ENCODE results near the gene PLEKHG7. TPM values are rescaled to one million over a fixed set of nuclear protein-coding genes. Genes with fewer than 3 reads are reported as not detected.
"Not testable (repeated sequence)": the region's sequence is repeated elsewhere in the genome, so short reads cannot be mapped to it uniquely, and the experiment has no call there.

Gene PLEKHG7
- total RNA-seq (under 1 TPM; 0.17 to 0.28 TPM), polyA plus RNA-seq (under 1 TPM; 0.08 TPM)

- 31% methylated on average over 8 of the region's 8 CpGs for WGBS
- H3K27ac ChIP-seq (ENCODE audit: low read depth in 1 of 2, low read length in 2 of 2) = peak within 1 kb of the TSS; percentile 90 to 97
- H3K4me1 ChIP-seq (ENCODE audit: control insufficient read depth in 4 of 4, insufficient read depth in 4 of 4, low read length in 3 of 4) = peaks cover 0 to 16% (median 4%) of the 10 kb centered on the region in 4 donors
- no peaks in the 10 kb centered on the region for H3K9me3 ChIP-seq (ENCODE audit: control insufficient read depth in 4 of 4, low read length in 3 of 4)
- no peak for DNase-seq (ENCODE audit: low spot score)
- TF ChIP-seq SP1 (IDR thresholded peaks at IDR 0.05) (peak; percentile 41), FOXA1 (IDR thresholded peaks at IDR 0.05) (no peak), TAF1 (conservative IDR thresholded peaks at IDR 0.05) (peak; percentile 55), MAX (IDR thresholded peaks at IDR 0.05) (peak; percentile 10), HNF4A (conservative IDR thresholded peaks at IDR 0.05) (peak; percentile 20 to 31), JUND (IDR thresholded peaks at IDR 0.05) (no peak), EGR1 (IDR thresholded peaks at IDR 0.05; ENCODE audit: low read depth in 2 of 2) (peak in 1 of 2 donors; percentile 30), HNF4G (IDR thresholded peaks at IDR 0.05) (no peak), ATF3 (IDR thresholded peaks at IDR 0.05) (no peak), CTCF (IDR thresholded peaks at IDR 0.05; ENCODE audit: low read depth, low read length, missing input control) (no peak), NR2F2 (IDR thresholded peaks at IDR 0.05) (no peak), ZBTB33 (IDR thresholded peaks at IDR 0.05) (no peak), YY1 (IDR thresholded peaks at IDR 0.05) (peak; percentile 90)
- no peaks in the 10 kb centered on the region for H3K27me3 ChIP-seq (ENCODE audit: control insufficient read depth in 4 of 4, insufficient read depth in 4 of 4, low read length in 3 of 4)
- H3K36me3 ChIP-seq (ENCODE audit: control insufficient read depth in 4 of 4, insufficient read depth in 3 of 4, low read depth in 1 of 4, low read length in 3 of 4) = no peaks in the 10 kb centered on the region
- peak within 1 kb of the TSS; percentile 53 to 94 (median 87) for H3K4me3 ChIP-seq (ENCODE audit: low read depth in 1 of 3, low read length in 3 of 3)
- H3K9ac ChIP-seq (ENCODE audit: low read depth in 1 of 2, low read length in 2 of 2) = peak within 1 kb of the TSS; percentile 30 to 94
Measured at GRCh38 chr12:92702754-92703679, at the start of gene PLEKHG7. TSS of gene PLEKHG7 (plus strand) at chr12:92702989. CDS start at chr12:92706632, 3,643 bp downstream.

GRCh38 chr12:92654256-92654655, 48.5 kb upstream of the PLEKHG7 start:
- 97% methylated on average over 4 of the region's 4 CpGs for WGBS
- not testable (repeated sequence) for H3K27ac ChIP-seq (ENCODE audit: low read depth in 1 of 2, low read length in 2 of 2); H3K36me3 ChIP-seq (ENCODE audit: control insufficient read depth in 4 of 4, insufficient read depth in 3 of 4, low read depth in 1 of 4, low read length in 3 of 4); H3K27me3 ChIP-seq (ENCODE audit: control insufficient read depth in 4 of 4, insufficient read depth in 4 of 4, low read length in 3 of 4); H3K9ac ChIP-seq (ENCODE audit: low read depth in 1 of 2, low read length in 2 of 2); H3K9me3 ChIP-seq (ENCODE audit: control insufficient read depth in 4 of 4, low read length in 3 of 4); H3K4me1 ChIP-seq (ENCODE audit: control insufficient read depth in 4 of 4, insufficient read depth in 4 of 4, low read length in 3 of 4); DNase-seq (ENCODE audit: low spot score); H3K4me3 ChIP-seq (ENCODE audit: low read depth in 1 of 3, low read length in 3 of 3)

- Histone ChIP-seq H3K36me3 (ENCODE audit: control insufficient read depth in 4 of 4, insufficient read depth in 3 of 4, low read depth in 1 of 4, low read length in 3 of 4) (no peaks in the 10 kb centered on the region), H3K9ac (ENCODE audit: low read depth in 1 of 2, low read length in 2 of 2) (no peak overlapping the region), H3K27me3 (ENCODE audit: control insufficient read depth in 4 of 4, insufficient read depth in 4 of 4, low read length in 3 of 4) (no peaks in the 10 kb centered on the region)
- TF ChIP-seq TAF1 (conservative IDR thresholded peaks at IDR 0.05) (no peak), GABPA (IDR thresholded peaks at IDR 0.05 in 1 of 2, conservative IDR thresholded peaks at IDR 0.05 in 1 of 2) (no peak), ZBTB33 (IDR thresholded peaks at IDR 0.05) (no peak), RAD21 (IDR thresholded peaks at IDR 0.05) (no peak), FOXA1 (IDR thresholded peaks at IDR 0.05) (no peak), ATF3 (IDR thresholded peaks at IDR 0.05) (no peak), YY1 (IDR thresholded peaks at IDR 0.05) (no peak), FOXA2 (IDR thresholded peaks at IDR 0.05) (no peak), EGR1 (IDR thresholded peaks at IDR 0.05; ENCODE audit: low read depth in 2 of 2) (no peak), JUND (IDR thresholded peaks at IDR 0.05) (no peak), HNF4G (IDR thresholded peaks at IDR 0.05) (no peak), NR2F2 (IDR thresholded peaks at IDR 0.05) (no peak), MAX (IDR thresholded peaks at IDR 0.05) (no peak)
Measured at GRCh38 chr12:92654929-92655328, 47.9 kb upstream of the PLEKHG7 start.

More at GRCh38 chr12:92654929-92655328, 47.9 kb upstream of the PLEKHG7 start:
- Histone ChIP-seq H3K4me1 (ENCODE audit: control insufficient read depth in 4 of 4, insufficient read depth in 4 of 4, low read length in 3 of 4) (no peaks in the 10 kb centered on the region), H3K27ac (ENCODE audit: low read depth in 1 of 2, low read length in 2 of 2) (no peak overlapping the region), H3K9me3 (ENCODE audit: control insufficient read depth in 4 of 4, low read length in 3 of 4) (no peaks in the 10 kb centered on the region), H3K4me3 (ENCODE audit: low read depth in 1 of 3, low read length in 3 of 3) (no peak overlapping the region)
- WGBS = 89% methylated on average over 1 of the region's 1 CpG
- no peak for DNase-seq (ENCODE audit: low spot score)
